Mucosa of stomach (tissue), 1 donor: ENCODE data around the gene SIKE1.

Source experiments
- H3K27me3 ChIP-seq: one replicate; pipeline ENCODE4 v1.7.0; 2013; ENCODE audit warnings: mild to moderate bottlenecking, low read length; ENCODE audit not compliant: control insufficient read depth, insufficient read depth
- H3K36me3 ChIP-seq: one replicate; pipeline ENCODE4 v1.7.0; 2013; ENCODE audit warnings: low read length; ENCODE audit not compliant: control insufficient read depth, insufficient read depth
- H3K4me1 ChIP-seq: one replicate; pipeline ENCODE4 v1.7.0; 2013; ENCODE audit warnings: mild to moderate bottlenecking, low read length; ENCODE audit not compliant: control insufficient read depth, insufficient read depth
- H3K4me3 ChIP-seq: one replicate; pipeline ENCODE4 v1.7.0; 2013; ENCODE audit warnings: low read length
- H3K9ac ChIP-seq: one replicate; pipeline ENCODE4 v1.7.0; 2013; ENCODE audit warnings: mild to moderate bottlenecking, low read length, moderate library complexity
- H3K9me3 ChIP-seq: one replicate; pipeline ENCODE4 v1.7.0; 2013; ENCODE audit warnings: mild to moderate bottlenecking, low read length, moderate library complexity; ENCODE audit not compliant: control insufficient read depth
- donor health status: Pancreatic carcinoma.

SIKE1 gene

GRCh38 chr1:114750780-114751179, 29.7 kb downstream of the SIKE1 start:
- no peaks in the 10 kb centered on the region for H3K9me3 ChIP-seq
- H3K36me3 ChIP-seq, result no peaks in the 10 kb centered on the region
- peaks cover 43% of the 10 kb centered on the region for H3K4me1 ChIP-seq
- no peak overlapping the region for H3K4me3 ChIP-seq
- H3K27me3 ChIP-seq, result no peaks in the 10 kb centered on the region
- H3K9ac ChIP-seq, result no peak overlapping the region

- H3K27me3 ChIP-seq, result no peaks in the 10 kb centered on the region
- H3K4me3 ChIP-seq, result no peak overlapping the region
- peaks cover 37% of the 10 kb centered on the region for H3K4me1 ChIP-seq
- no peaks in the 10 kb centered on the region for H3K36me3 ChIP-seq
- H3K9me3 ChIP-seq, result no peaks in the 10 kb centered on the region
- no peak overlapping the region for H3K9ac ChIP-seq
Observed at GRCh38 chr1:114749835-114750234, 30.6 kb downstream of the SIKE1 start.

- no peak overlapping the region for H3K4me3 ChIP-seq
- H3K9me3 ChIP-seq, result no peaks in the 10 kb centered on the region
- no peaks in the 10 kb centered on the region for H3K27me3 ChIP-seq
- no peaks in the 10 kb centered on the region for H3K36me3 ChIP-seq
- H3K4me1 ChIP-seq, result peaks cover 14% of the 10 kb centered on the region
- H3K9ac ChIP-seq, result no peak overlapping the region
Observed at GRCh38 chr1:114746450-114747121, 33.9 kb downstream of the SIKE1 start.

GRCh38 chr1:114745291-114745690, 35.2 kb downstream of the SIKE1 start:
- Histone ChIP-seq H3K9me3 (no peaks in the 10 kb centered on the region), H3K36me3 (no peaks in the 10 kb centered on the region), H3K4me1 (peaks cover 5% of the 10 kb centered on the region), H3K27me3 (no peaks in the 10 kb centered on the region), H3K9ac (no peak overlapping the region), H3K4me3 (no peak overlapping the region)

GRCh38 chr1:114741963-114742746, 38.3 kb downstream of the SIKE1 start:
- H3K9ac ChIP-seq, result no peak overlapping the region
- no peaks in the 10 kb centered on the region for H3K27me3 ChIP-seq
- no peaks in the 10 kb centered on the region for H3K4me1 ChIP-seq
- H3K9me3 ChIP-seq, result no peaks in the 10 kb centered on the region
- H3K36me3 ChIP-seq, result no peaks in the 10 kb centered on the region
- no peak overlapping the region for H3K4me3 ChIP-seq

GRCh38 chr1:114740331-114740730, 40.2 kb downstream of the SIKE1 start:
- no peak overlapping the region for H3K4me3 ChIP-seq
- H3K9me3 ChIP-seq, result no peaks in the 10 kb centered on the region
- no peak overlapping the region for H3K9ac ChIP-seq
- H3K4me1 ChIP-seq, result peaks cover 2% of the 10 kb centered on the region
- no peaks in the 10 kb centered on the region for H3K27me3 ChIP-seq
- no peaks in the 10 kb centered on the region for H3K36me3 ChIP-seq

- H3K9me3 ChIP-seq, result no peaks in the 10 kb centered on the region
- no peaks in the 10 kb centered on the region for H3K36me3 ChIP-seq
- no peak overlapping the region for H3K9ac ChIP-seq
- H3K4me1 ChIP-seq, result peaks cover 5% of the 10 kb centered on the region
- H3K4me3 ChIP-seq, result no peak overlapping the region
- H3K27me3 ChIP-seq, result no peaks in the 10 kb centered on the region
Observed at GRCh38 chr1:114737314-114737849, 43.1 kb downstream of the SIKE1 start.

- Histone ChIP-seq H3K4me1 (peaks cover 5% of the 10 kb centered on the region), H3K9me3 (no peaks in the 10 kb centered on the region), H3K9ac (no peak overlapping the region), H3K4me3 (no peak overlapping the region), H3K27me3 (no peaks in the 10 kb centered on the region), H3K36me3 (peaks cover 3% of the 10 kb centered on the region)
Observed at GRCh38 chr1:114735479-114735878, 45.0 kb downstream of the SIKE1 start.

GRCh38 chr1:114729782-114730181, 50.7 kb downstream of the SIKE1 start:
- Histone ChIP-seq H3K27me3 (no peaks in the 10 kb centered on the region), H3K4me3 (no peak overlapping the region), H3K36me3 (peaks cover 10% of the 10 kb centered on the region), H3K9ac (no peak overlapping the region), H3K4me1 (no peaks in the 10 kb centered on the region), H3K9me3 (no peaks in the 10 kb centered on the region)

GRCh38 chr1:114728553-114728952, 51.9 kb downstream of the SIKE1 start:
- H3K9me3 ChIP-seq, result no peaks in the 10 kb centered on the region
- H3K4me1 ChIP-seq, result no peaks in the 10 kb centered on the region
- H3K27me3 ChIP-seq, result no peaks in the 10 kb centered on the region
- no peak overlapping the region for H3K4me3 ChIP-seq
- peaks cover 10% of the 10 kb centered on the region for H3K36me3 ChIP-seq
- no peak overlapping the region for H3K9ac ChIP-seq

- no peaks in the 10 kb centered on the region for H3K27me3 ChIP-seq
- H3K4me3 ChIP-seq, result no peak overlapping the region
- H3K36me3 ChIP-seq, result peaks cover 11% of the 10 kb centered on the region
- no peaks in the 10 kb centered on the region for H3K4me1 ChIP-seq
- H3K9ac ChIP-seq, result no peak overlapping the region
- H3K9me3 ChIP-seq, result no peaks in the 10 kb centered on the region
Observed at GRCh38 chr1:114725230-114725629, 55.3 kb downstream of the SIKE1 start.

GRCh38 chr1:114723915-114724314, 56.6 kb downstream of the SIKE1 start:
- Histone ChIP-seq H3K36me3 (peaks cover 11% of the 10 kb centered on the region), H3K9me3 (no peaks in the 10 kb centered on the region), H3K4me3 (no peak overlapping the region), H3K27me3 (no peaks in the 10 kb centered on the region), H3K9ac (no peak overlapping the region), H3K4me1 (no peaks in the 10 kb centered on the region)
